K562 (cell line): ENCODE results near the gene RHBDL3. TPM values are rescaled to one million over a fixed set of nuclear protein-coding genes. Genes with fewer than 3 reads are reported as not detected.

Experiments
- ARID2 ChIP-seq: fragments of 450-650 bp; IDR thresholded peaks from 2 replicates; pipeline ENCODE4 v1.6.1; 2017; ENCODE audit warnings: antibody characterized with exemption, mild to moderate bottlenecking
- ASH1L ChIP-seq: fragments of 450-650 bp; IDR thresholded peaks from 2 replicates; pipeline ENCODE4 v1.6.1; 2018; ENCODE audit warnings: borderline replicate concordance, mild to moderate bottlenecking, low read depth; ENCODE audit not compliant: partially characterized antibody
- CHD1 ChIP-seq: fragments of 200-600 bp; sonication (generic); IDR thresholded peaks from one replicate; pipeline ENCODE4 v1.6.1; 2012; ENCODE audit warnings: mild to moderate bottlenecking, moderate library complexity, low read length, inconsistent platforms
- CSDE1 ChIP-seq, 2 experiments: fragments of 450-650 bp; IDR thresholded peaks; 2 replicates each; pipeline ENCODE4 v1.6.1; 2016; ENCODE audit warnings: mild to moderate bottlenecking in 1 of 2
- DACH1 ChIP-seq: fragments of 450-650 bp; IDR thresholded peaks from 2 replicates; pipeline ENCODE4 v1.6.1; 2018; ENCODE audit not compliant: partially characterized antibody
- FOSL1 ChIP-seq: fragments of 200-800 bp; sonication (Bioruptor generic); conservative IDR thresholded peaks from 2 replicates; pipeline ENCODE4 v1.6.1; 2016; ENCODE audit warnings: missing genetic modification characterization, missing compliant biosample characterization
- LARP7 ChIP-seq: fragments of 450-650 bp; IDR thresholded peaks from 2 replicates; pipeline ENCODE4 v1.6.1; 2016
- LEF1 ChIP-seq: fragments of 450-650 bp; IDR thresholded peaks from 2 replicates; pipeline ENCODE4 v1.6.1; 2016; ENCODE audit warnings: mild to moderate bottlenecking
- MIER1 ChIP-seq: fragments of 450-650 bp; IDR thresholded peaks from 2 replicates; pipeline ENCODE4 v1.6.1; 2016; ENCODE audit warnings: antibody characterized with exemption, mild to moderate bottlenecking, low read depth
- MTA1 ChIP-seq: fragments of 450-650 bp; IDR thresholded peaks from 2 replicates; pipeline ENCODE4 v1.6.1; 2017; ENCODE audit warnings: borderline replicate concordance
- NFXL1 ChIP-seq: fragments of 450-650 bp; formaldehyde crosslinking; IDR thresholded peaks from 2 replicates; pipeline ENCODE4 v1.4.0; 2021; ENCODE audit warnings: mild to moderate bottlenecking
- PKNOX1 ChIP-seq: fragments of 450-650 bp; IDR thresholded peaks from 2 replicates; pipeline ENCODE4 v1.6.1; 2016
- SIN3A ChIP-seq, 2 experiments: fragments of 150-350 bp in 1 of 2; IDR thresholded peaks; 2 replicates each; pipeline ENCODE4 v1.6.1; 2011 to 2016; ENCODE audit warnings: borderline replicate concordance in 2 of 2, low read depth in 2 of 2, low read length in 2 of 2, mild to moderate bottlenecking in 2 of 2, moderate library complexity in 2 of 2; ENCODE audit not compliant: control insufficient read depth in 1 of 2
- SMARCE1 ChIP-seq: fragments of 450-650 bp; IDR thresholded peaks from 2 replicates; pipeline ENCODE4 v1.7.1; 2016; ENCODE audit warnings: mild to moderate bottlenecking
- ZBTB1 ChIP-seq: sonication (generic); formaldehyde crosslinking; IDR thresholded peaks from 2 replicates; pipeline ENCODE4 v1.8.1; 2023; ENCODE audit warnings: missing genetic modification reagents, low read depth, mild to moderate bottlenecking, borderline replicate concordance
- ZBTB43 ChIP-seq: sonication (generic); formaldehyde crosslinking; IDR thresholded peaks from 2 replicates; pipeline ENCODE4 v1.8.0; 2023; ENCODE audit warnings: mild to moderate bottlenecking, missing genetic modification reagents
- ZNF140 ChIP-seq: fragments of 250-450 bp; sonication (Bioruptor Pico); IDR thresholded peaks from 2 replicates; pipeline ENCODE4 v1.8.0; 2021; ENCODE audit warnings: moderate library complexity, mild to moderate bottlenecking, inconsistent platforms
- ZNF224 ChIP-seq: sonication (generic); formaldehyde crosslinking; IDR thresholded peaks from 2 replicates; pipeline ENCODE4 v1.8.0; 2022; ENCODE audit warnings: mild to moderate bottlenecking, missing genetic modification reagents
- ZNF23 ChIP-seq: fragments of 250-450 bp; sonication (Bioruptor Pico); IDR thresholded peaks from 2 replicates; pipeline ENCODE4 v1.4.0; 2020; ENCODE audit warnings: mild to moderate bottlenecking
- ZNF3 ChIP-seq: fragments of 250-450 bp; sonication (Bioruptor Pico); IDR thresholded peaks from 2 replicates; pipeline ENCODE4 v1.5.0; 2021; ENCODE audit warnings: mild to moderate bottlenecking, moderate library complexity
- ZNF384 ChIP-seq: IDR thresholded peaks from 2 replicates; pipeline ENCODE4 v1.6.1; 2012; ENCODE audit warnings: low read depth, low read length, improper control_type of control experiment
- polyA plus RNA-seq, 8 experiments: library from polyadenylated mRNA; depleted of rRNA in 4 of 8; stranded (reverse) in 5 of 8; unstranded in 3 of 8; fragments of >200 nt; fragmentation: Nextera tagmentation in 2 of 8; fragmentation: Illumina TruSeq in 1 of 8; extraction: Ambion mirVana in 2 of 8; extraction: Trizol in 1 of 8; gene quantifications; 2 replicates each; pipeline versions ENCODE4 v1.2.1 to v1.2.3, GENCODE V29; 2011 to 2014; ENCODE audit warnings: inconsistent platforms in 1 of 8, missing spikeins in 1 of 8
- total RNA-seq, 7 experiments: library from RNA; depleted of rRNA in 6 of 7; stranded (reverse); fragments of >200 nt in 6 of 7; fragmentation: Illumina TruSeq in 2 of 7; extraction: Trizol in 2 of 7; gene quantifications; 2 replicates each; pipeline versions ENCODE4 v1.2.1 to v1.2.3, GENCODE V29; 2011 to 2021; ENCODE audit warnings: low replicate concordance in 1 of 7
- TF ChIP-seq, protein P1 (sequence below): fragments of 200-800 bp; sonication (Bioruptor generic); IDR thresholded peaks from 2 replicates; pipeline ENCODE4 v1.6.1; 2017; ENCODE audit warnings: missing genetic modification characterization, missing compliant biosample characterization
- TF ChIP-seq, protein P2 (sequence below): fragments of 450-650 bp; IDR thresholded peaks from 2 replicates; pipeline ENCODE4 v1.6.1; 2016; ENCODE audit warnings: mild to moderate bottlenecking

RHBDL3 gene
- total and polyA plus RNA-seq, 9 of the 15 experiments (the other 6 are each of a cell fraction or from before 2014, with no cell fraction given), result 0.06 to 0.31 (median 0.09) TPM; not detected in 4

- TF ChIP-seq LARP7 (peak; percentile 64; the same call in 1 of the 2 replicates), SIN3A (IDR thresholded peaks at IDR 0.05; ENCODE audit: borderline replicate concordance in 2 of 2, control insufficient read depth in 1 of 2, low read depth in 2 of 2, low read length in 2 of 2) (peak in 1 of 2 experiments; percentile 59; a peak in 2 of 4 replicates), CHD1 (peak; percentile 19), CSDE1 (IDR thresholded peaks at IDR 0.05) (no peak; a peak in 1 of 4 replicates), ASH1L (peak; percentile 48), ZBTB43 (no peak), MTA1 (0 out of 2 replicates have a peak, but pooled peaks have one; percentile 0), LEF1 (0 out of 2 replicates have a peak, but pooled peaks have one; percentile 5), ZNF3 (CRISPR knock-in tag) (no peak), NFXL1 (CRISPR knock-in tag) (no peak), ZNF140 (no peak), ZNF384 (peak; percentile 80), ZNF23 (no peak), ARID2 (peak; percentile 22; the same call in 1 of the 2 replicates), DACH1 (peak; percentile 19), SMARCE1 (0 out of 2 replicates have a peak, but pooled peaks have one; percentile 41), MIER1 (no peak; the same call in 1 of the 2 replicates), ZNF224 (CRISPR knock-in tag) (no peak), ZBTB1 (CRISPR knock-in tag) (no peak), FOSL1 (tag) (no peak), PKNOX1 (no peak)
- TF ChIP-seq, protein P1, sequence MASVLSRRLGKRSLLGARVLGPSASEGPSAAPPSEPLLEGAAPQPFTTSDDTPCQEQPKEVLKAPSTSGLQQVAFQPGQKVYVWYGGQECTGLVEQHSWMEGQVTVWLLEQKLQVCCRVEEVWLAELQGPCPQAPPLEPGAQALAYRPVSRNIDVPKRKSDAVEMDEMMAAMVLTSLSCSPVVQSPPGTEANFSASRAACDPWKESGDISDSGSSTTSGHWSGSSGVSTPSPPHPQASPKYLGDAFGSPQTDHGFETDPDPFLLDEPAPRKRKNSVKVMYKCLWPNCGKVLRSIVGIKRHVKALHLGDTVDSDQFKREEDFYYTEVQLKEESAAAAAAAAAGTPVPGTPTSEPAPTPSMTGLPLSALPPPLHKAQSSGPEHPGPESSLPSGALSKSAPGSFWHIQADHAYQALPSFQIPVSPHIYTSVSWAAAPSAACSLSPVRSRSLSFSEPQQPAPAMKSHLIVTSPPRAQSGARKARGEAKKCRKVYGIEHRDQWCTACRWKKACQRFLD (CRISPR knock-in tag), result peak; percentile 38; the same call in 1 of the 2 replicates
- TF ChIP-seq, protein P2, sequence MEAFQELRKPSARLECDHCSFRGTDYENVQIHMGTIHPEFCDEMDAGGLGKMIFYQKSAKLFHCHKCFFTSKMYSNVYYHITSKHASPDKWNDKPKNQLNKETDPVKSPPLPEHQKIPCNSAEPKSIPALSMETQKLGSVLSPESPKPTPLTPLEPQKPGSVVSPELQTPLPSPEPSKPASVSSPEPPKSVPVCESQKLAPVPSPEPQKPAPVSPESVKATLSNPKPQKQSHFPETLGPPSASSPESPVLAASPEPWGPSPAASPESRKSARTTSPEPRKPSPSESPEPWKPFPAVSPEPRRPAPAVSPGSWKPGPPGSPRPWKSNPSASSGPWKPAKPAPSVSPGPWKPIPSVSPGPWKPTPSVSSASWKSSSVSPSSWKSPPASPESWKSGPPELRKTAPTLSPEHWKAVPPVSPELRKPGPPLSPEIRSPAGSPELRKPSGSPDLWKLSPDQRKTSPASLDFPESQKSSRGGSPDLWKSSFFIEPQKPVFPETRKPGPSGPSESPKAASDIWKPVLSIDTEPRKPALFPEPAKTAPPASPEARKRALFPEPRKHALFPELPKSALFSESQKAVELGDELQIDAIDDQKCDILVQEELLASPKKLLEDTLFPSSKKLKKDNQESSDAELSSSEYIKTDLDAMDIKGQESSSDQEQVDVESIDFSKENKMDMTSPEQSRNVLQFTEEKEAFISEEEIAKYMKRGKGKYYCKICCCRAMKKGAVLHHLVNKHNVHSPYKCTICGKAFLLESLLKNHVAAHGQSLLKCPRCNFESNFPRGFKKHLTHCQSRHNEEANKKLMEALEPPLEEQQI, result 0 out of 2 replicates have a peak, but pooled peaks have one; percentile 10
Observed at GRCh38 chr17:32350666-32351418, 85.2 kb downstream of the RHBDL3 start (continued).
